Stimulated activated CD8-positive, alpha-beta memory T cell treated with anti-CD3 and anti-CD28 coated beads, Interleukin-15, amount 100 ng/mL, for 1 hour (primary cell): ENCODE data around the gene ADGRV1.

Experiments used
- DNase-seq: peaks from one replicate; pipeline ENCODE4 v3.0.0-alpha.2; 2020; ENCODE audit warnings: low read depth

ADGRV1 gene

GRCh38 chr5:91137647-91138046, 579.0 kb downstream of the ADGRV1 start:
- DNase-seq: no peak

GRCh38 chr5:91139572-91140200, 581.1 kb downstream of the ADGRV1 start:
- no peak for DNase-seq

- no peak for DNase-seq
Measured at GRCh38 chr5:91140657-91141056, 582.1 kb downstream of the ADGRV1 start.

GRCh38 chr5:91141642-91142041, 583.0 kb downstream of the ADGRV1 start:
- DNase-seq: no peak

GRCh38 chr5:91142386-91142785, 583.8 kb downstream of the ADGRV1 start:
- no peak for DNase-seq

GRCh38 chr5:91142819-91143218, 584.2 kb downstream of the ADGRV1 start:
- DNase-seq: no peak

GRCh38 chr5:91143840-91144239, 585.2 kb downstream of the ADGRV1 start:
- DNase-seq: no peak

- DNase-seq: no peak
Measured at GRCh38 chr5:91144491-91145332, 586.1 kb downstream of the ADGRV1 start.

GRCh38 chr5:91145333-91145620, 586.7 kb downstream of the ADGRV1 start:
- DNase-seq: no peak

- DNase-seq: no peak
Measured at GRCh38 chr5:91146230-91146629, 587.6 kb downstream of the ADGRV1 start.

- no peak for DNase-seq
Measured at GRCh38 chr5:91146905-91147600, 588.5 kb downstream of the ADGRV1 start.

- DNase-seq: no peak
Measured at GRCh38 chr5:91150234-91150633, 591.6 kb downstream of the ADGRV1 start.

GRCh38 chr5:91150636-91151035, 592.0 kb downstream of the ADGRV1 start:
- DNase-seq: no peak

- no peak for DNase-seq
Measured at GRCh38 chr5:91151947-91152346, 593.4 kb downstream of the ADGRV1 start.

- DNase-seq: no peak
Measured at GRCh38 chr5:91154338-91154737, 595.7 kb downstream of the ADGRV1 start.

GRCh38 chr5:91155274-91155673, 596.7 kb downstream of the ADGRV1 start:
- no peak for DNase-seq

- no peak for DNase-seq
Measured at GRCh38 chr5:91156242-91156641, 597.6 kb downstream of the ADGRV1 start.

GRCh38 chr5:91158011-91158410, 599.4 kb downstream of the ADGRV1 start:
- DNase-seq: no peak

GRCh38 chr5:91159647-91160046, 601.0 kb downstream of the ADGRV1 start:
- DNase-seq: no peak

GRCh38 chr5:91160714-91161285, 602.2 kb downstream of the ADGRV1 start:
- DNase-seq: no peak

GRCh38 chr5:91162534-91163381, 604.2 kb downstream of the ADGRV1 start:
- peak; percentile 28 for DNase-seq

- no peak for DNase-seq
Measured at GRCh38 chr5:91164424-91164823, 605.8 kb downstream of the ADGRV1 start.
